GM12878 (cell line): ENCODE data around the gene B3GAT1.

Experiments
- BHLHE40 ChIP-seq, 2 experiments: fragments of 450-650 bp in 1 of 2; IDR thresholded peaks; 2 replicates each; pipeline ENCODE4 v1.6.1; 2011 to 2017; ENCODE audit warnings: low read depth in 2 of 2, borderline replicate concordance in 1 of 2, improper control_type of control experiment in 1 of 2, low read length in 1 of 2, mild to moderate bottlenecking in 1 of 2
- FOXM1 ChIP-seq: IDR thresholded peaks from 2 replicates; pipeline ENCODE4 v1.6.1; 2012; ENCODE audit warnings: low read depth, mild to moderate bottlenecking, inconsistent platforms, low read length, moderate library complexity
- GABPA ChIP-seq: IDR thresholded peaks from 2 replicates; pipeline ENCODE4 v1.6.1; 2014; ENCODE audit warnings: antibody characterized with exemption, low read depth, mild to moderate bottlenecking, inconsistent platforms
- POLR2AphosphoS5 ChIP-seq: IDR thresholded peaks from 2 replicates; pipeline ENCODE4 v1.6.1; 2011; ENCODE audit warnings: mild to moderate bottlenecking, low read length, inconsistent platforms
- SIN3A ChIP-seq: IDR thresholded peaks from 2 replicates; pipeline ENCODE4 v1.6.1; 2012; ENCODE audit warnings: low read depth, low read length, improper control_type of control experiment
- TAF1 ChIP-seq: IDR thresholded peaks from 2 replicates; pipeline ENCODE4 v1.6.1; 2011; ENCODE audit warnings: mild to moderate bottlenecking, low read depth, low read length, borderline replicate concordance
- YY1 ChIP-seq: IDR thresholded peaks from 2 replicates; pipeline ENCODE4 v1.6.1; 2011; ENCODE audit warnings: low read depth, mild to moderate bottlenecking, low read length
- ZNF274 ChIP-seq: IDR thresholded peaks from one replicate; pipeline ENCODE4 v1.8.0; 2011; ENCODE audit not compliant: insufficient read length, insufficient read depth

DNA sequence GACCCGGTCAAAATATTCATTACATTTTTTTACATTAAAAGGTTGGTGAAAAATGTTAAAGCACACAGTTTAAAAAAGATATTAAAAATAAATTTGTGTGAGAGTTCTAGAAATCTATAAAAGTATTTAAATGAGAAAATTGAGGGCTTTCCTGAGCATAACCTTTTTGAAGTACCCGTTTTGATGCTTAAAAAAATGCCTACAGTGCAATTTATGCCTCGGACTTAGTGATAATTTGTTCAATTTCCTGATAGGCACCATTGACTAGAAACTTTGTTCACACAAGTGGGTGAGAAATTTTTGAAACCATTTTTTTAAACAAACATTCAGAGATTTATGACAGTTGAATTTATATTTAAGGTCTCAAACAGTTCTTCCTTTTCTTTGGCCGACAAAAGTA is 29.7 kb upstream of the B3GAT1 start:
- TF ChIP-seq FOXM1 = no peak
- TF ChIP-seq ZNF274 = no peak
- TF ChIP-seq POLR2AphosphoS5 = no peak
- TF ChIP-seq TAF1 = no peak
- no peak for TF ChIP-seq YY1
- TF ChIP-seq GABPA = no peak
- TF ChIP-seq BHLHE40 (IDR thresholded peaks at IDR 0.05; ENCODE audit: borderline replicate concordance in 1 of 2, low read depth in 2 of 2, low read length in 1 of 2) = no peak
- no peak for TF ChIP-seq SIN3A
